ENCODE data around the gene RGL1.

DNA sequence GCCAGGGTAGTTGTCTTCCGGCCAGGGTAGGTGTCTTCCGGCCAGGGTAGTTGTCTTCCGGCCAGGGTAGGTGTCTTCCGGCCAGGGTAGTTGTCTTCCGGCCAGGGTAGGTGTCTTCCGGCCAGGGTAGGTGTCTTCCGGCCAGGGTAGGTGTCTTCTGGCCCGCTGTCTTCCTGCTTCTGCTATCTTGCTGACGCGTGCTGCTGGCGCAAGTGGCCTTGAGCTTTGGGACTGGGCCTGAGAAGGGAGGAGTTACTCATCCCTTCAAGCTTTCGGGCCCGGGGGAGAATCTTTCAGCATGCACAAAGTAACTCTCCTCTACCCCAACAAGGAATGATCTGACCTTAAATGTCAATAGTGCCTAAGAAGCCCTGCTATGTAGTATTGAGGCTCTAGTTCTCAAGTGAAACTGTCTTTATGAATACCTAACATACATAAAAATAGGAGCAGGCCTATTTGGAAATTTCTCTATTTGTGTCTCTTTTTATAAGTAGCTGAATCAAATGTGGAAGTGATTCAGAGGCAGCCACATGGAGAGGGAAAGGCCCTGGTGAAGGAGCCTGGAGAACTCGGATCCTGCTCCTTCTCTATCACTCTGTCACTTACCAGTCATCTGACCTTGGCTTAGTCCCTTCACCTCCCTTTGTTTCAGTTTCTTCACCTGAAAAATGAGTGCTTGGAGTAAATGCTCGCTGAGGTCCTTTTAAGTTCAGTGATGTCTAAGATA lies 65.6 kb downstream of the RGL1 start:
- TF ChIP-seq, protein P1, sequence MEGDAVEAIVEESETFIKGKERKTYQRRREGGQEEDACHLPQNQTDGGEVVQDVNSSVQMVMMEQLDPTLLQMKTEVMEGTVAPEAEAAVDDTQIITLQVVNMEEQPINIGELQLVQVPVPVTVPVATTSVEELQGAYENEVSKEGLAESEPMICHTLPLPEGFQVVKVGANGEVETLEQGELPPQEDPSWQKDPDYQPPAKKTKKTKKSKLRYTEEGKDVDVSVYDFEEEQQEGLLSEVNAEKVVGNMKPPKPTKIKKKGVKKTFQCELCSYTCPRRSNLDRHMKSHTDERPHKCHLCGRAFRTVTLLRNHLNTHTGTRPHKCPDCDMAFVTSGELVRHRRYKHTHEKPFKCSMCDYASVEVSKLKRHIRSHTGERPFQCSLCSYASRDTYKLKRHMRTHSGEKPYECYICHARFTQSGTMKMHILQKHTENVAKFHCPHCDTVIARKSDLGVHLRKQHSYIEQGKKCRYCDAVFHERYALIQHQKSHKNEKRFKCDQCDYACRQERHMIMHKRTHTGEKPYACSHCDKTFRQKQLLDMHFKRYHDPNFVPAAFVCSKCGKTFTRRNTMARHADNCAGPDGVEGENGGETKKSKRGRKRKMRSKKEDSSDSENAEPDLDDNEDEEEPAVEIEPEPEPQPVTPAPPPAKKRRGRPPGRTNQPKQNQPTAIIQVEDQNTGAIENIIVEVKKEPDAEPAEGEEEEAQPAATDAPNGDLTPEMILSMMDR (conservative IDR thresholded peaks at IDR 0.05; ENCODE audit: low read depth, low read length) = no peak
- TF ChIP-seq EZH2 (IDR thresholded peaks at IDR 0.05; ENCODE audit: low read length, unreplicated experiment) = no peak

Data from PC-3 (cell line).